Astrocyte (in vitro differentiated cells and primary cell): ENCODE data around the gene COG3. TPM values are rescaled to one million over a fixed set of nuclear protein-coding genes. Genes with fewer than 3 reads are reported as not detected.

ENCODE experiments used
- DNase-seq: peaks from one replicate; pipeline ENCODE4 v3.0.0-alpha.2; 2010; ENCODE audit warnings: low read depth
- FAIRE-seq: peaks from 2 replicates; lab custom pipeline; 2011; peaks lifted over from hg19 to GRCh38; lab: Jason Lieb, UNC
- H2AFZ ChIP-seq: 2 replicates; pipeline ENCODE4 v1.6.0; 2012; ENCODE audit warnings: low read depth, low read length, inconsistent platforms
- H3K27ac ChIP-seq: 2 replicates; pipeline ENCODE4 v1.5.1; 2011; ENCODE audit warnings: low read depth, low read length, inconsistent platforms
- H3K27me3 ChIP-seq: 2 replicates; pipeline ENCODE4 v1.6.0; 2011; ENCODE audit warnings: low read length, inconsistent platforms; ENCODE audit not compliant: insufficient read depth
- H3K36me3 ChIP-seq: 2 replicates; pipeline ENCODE4 v1.5.1; 2011; ENCODE audit warnings: low read length, inconsistent platforms; ENCODE audit not compliant: insufficient read depth
- H3K4me1 ChIP-seq: 2 replicates; pipeline ENCODE4 v1.5.1; 2011; ENCODE audit warnings: low read length, inconsistent platforms; ENCODE audit not compliant: insufficient read depth
- H3K4me2 ChIP-seq: 2 replicates; pipeline ENCODE4 v1.6.0; 2012; ENCODE audit warnings: low read length, inconsistent platforms
- H3K4me3 ChIP-seq: 2 replicates; pipeline ENCODE4 v1.5.1; 2011; ENCODE audit warnings: low read depth, mild to moderate bottlenecking, low read length, inconsistent platforms; ENCODE audit not compliant: insufficient read depth
- H3K79me2 ChIP-seq: 2 replicates; pipeline ENCODE4 v1.6.0; 2012; ENCODE audit warnings: mild to moderate bottlenecking, low read length, inconsistent platforms; ENCODE audit not compliant: insufficient read depth
- H3K9ac ChIP-seq: 2 replicates; pipeline ENCODE4 v1.6.0; 2012; ENCODE audit warnings: mild to moderate bottlenecking, low read length, inconsistent platforms
- H3K9me3 ChIP-seq: 2 replicates; pipeline ENCODE4 v1.5.1; 2012; ENCODE audit warnings: low read depth, mild to moderate bottlenecking, low read length, inconsistent platforms; ENCODE audit not compliant: insufficient read depth
- H4K20me1 ChIP-seq: 2 replicates; pipeline ENCODE4 v1.6.0; 2012; ENCODE audit warnings: low read length, inconsistent platforms; ENCODE audit not compliant: insufficient read depth
- H3K27ac Mint-ChIP-seq: one replicate; pipeline ENCODE4 v1.8.0; 2021; ENCODE audit warnings: mild to moderate bottlenecking, mixed read lengths; ENCODE audit not compliant: unreplicated experiment
- H3K27me3 Mint-ChIP-seq: one replicate; pipeline ENCODE4 v1.8.0; 2021; ENCODE audit warnings: low read depth, mixed read lengths; ENCODE audit not compliant: unreplicated experiment
- H3K36me3 Mint-ChIP-seq: one replicate; pipeline ENCODE4 v1.8.0; 2021; ENCODE audit warnings: low read depth, mixed read lengths; ENCODE audit not compliant: unreplicated experiment
- H3K4me1 Mint-ChIP-seq: one replicate; pipeline ENCODE4 v1.8.0; 2021; ENCODE audit warnings: low read depth, mixed read lengths; ENCODE audit not compliant: unreplicated experiment
- H3K4me3 Mint-ChIP-seq: one replicate; pipeline ENCODE4 v1.8.0; 2021; ENCODE audit warnings: mild to moderate bottlenecking, moderate library complexity, mixed read lengths; ENCODE audit not compliant: unreplicated experiment
- H3K9me3 Mint-ChIP-seq: one replicate; pipeline ENCODE4 v1.8.0; 2021; ENCODE audit warnings: mild to moderate bottlenecking, mixed read lengths; ENCODE audit not compliant: unreplicated experiment
- CTCF ChIP-seq: IDR thresholded peaks from 2 replicates; pipeline ENCODE4 v1.5.1; 2011; ENCODE audit warnings: low read depth, mild to moderate bottlenecking, inconsistent platforms, low read length, moderate library complexity; ENCODE audit not compliant: insufficient read depth
- EZH2 ChIP-seq: IDR thresholded peaks from 2 replicates; pipeline ENCODE4 v1.6.1; 2012; ENCODE audit warnings: mild to moderate bottlenecking, low read length, inconsistent platforms; ENCODE audit not compliant: insufficient read depth
- total RNA-seq: library from RNA; stranded (reverse); gene quantifications from 2 replicates; pipeline ENCODE4 v1.2.1, GENCODE V29; 2021

The COG3 gene
- total RNA-seq, 1 donor from 2014 or later: 24.9 TPM

GRCh38 chr13:45522571-45522970 is 57.8 kb downstream of the COG3 start:
- Histone ChIP-seq H3K79me2 (peaks cover 7% of the 10 kb centered on the region), H3K4me3 (no peak overlapping the region), H3K36me3 (peaks cover 30% of the 10 kb centered on the region), H3K4me2 (no peak overlapping the region), H2AFZ (no peak overlapping the region), H3K9ac (no peak overlapping the region), H3K4me1 (no peaks in the 10 kb centered on the region), H3K9me3 (no peaks in the 10 kb centered on the region), H3K27ac (no peak overlapping the region), H3K27me3 (no peaks in the 10 kb centered on the region), H4K20me1 (peaks cover 36% of the 10 kb centered on the region)
- no peak overlapping the region for H3K27ac Mint-ChIP-seq
- no peak for DNase-seq
- H3K4me3 Mint-ChIP-seq: no peak overlapping the region
- no peaks in the 10 kb centered on the region for H3K27me3 Mint-ChIP-seq
- H3K9me3 Mint-ChIP-seq: no peaks in the 10 kb centered on the region
- peak; percentile 47 for FAIRE-seq
- peaks cover 24% of the 10 kb centered on the region for H3K4me1 Mint-ChIP-seq
- TF ChIP-seq CTCF (no peak), EZH2 (no peak)
- peaks cover 13% of the 10 kb centered on the region for H3K36me3 Mint-ChIP-seq

GRCh38 chr13:45527699-45528462 is 63.1 kb downstream of the COG3 start:
- Histone ChIP-seq H3K9me3 (no peaks in the 10 kb centered on the region), H3K36me3 (peaks cover 27% of the 10 kb centered on the region), H3K4me3 (no peak overlapping the region), H2AFZ (no peak overlapping the region), H3K9ac (no peak overlapping the region), H3K27me3 (no peaks in the 10 kb centered on the region), H3K4me2 (peak overlapping the region; percentile 19), H3K79me2 (peaks cover 3% of the 10 kb centered on the region), H3K4me1 (no peaks in the 10 kb centered on the region), H3K27ac (peak overlapping the region; percentile 46), H4K20me1 (peaks cover 9% of the 10 kb centered on the region)
- Mint-ChIP-seq H3K4me3 (no peak overlapping the region), H3K27ac (no peak overlapping the region), H3K9me3 (no peaks in the 10 kb centered on the region), H3K27me3 (no peaks in the 10 kb centered on the region), H3K36me3 (peaks cover 16% of the 10 kb centered on the region), H3K4me1 (peaks cover 2% of the 10 kb centered on the region)
- DNase-seq (no peak), FAIRE-seq (no peak)
- no peak for TF ChIP-seq EZH2
- TF ChIP-seq CTCF: no peak

GRCh38 chr13:45529758-45530157 is 65.0 kb downstream of the COG3 start:
- Mint-ChIP-seq H3K27me3 (no peaks in the 10 kb centered on the region), H3K4me3 (no peak overlapping the region), H3K36me3 (peaks cover 13% of the 10 kb centered on the region), H3K27ac (no peak overlapping the region), H3K4me1 (no peaks in the 10 kb centered on the region), H3K9me3 (no peaks in the 10 kb centered on the region)
- Histone ChIP-seq H3K4me1 (no peaks in the 10 kb centered on the region), H3K79me2 (no peaks in the 10 kb centered on the region), H3K4me3 (no peak overlapping the region), H3K9ac (no peak overlapping the region), H3K36me3 (peaks cover 40% of the 10 kb centered on the region), H2AFZ (no peak overlapping the region), H4K20me1 (peaks cover 14% of the 10 kb centered on the region), H3K9me3 (no peaks in the 10 kb centered on the region), H3K4me2 (no peak overlapping the region), H3K27me3 (no peaks in the 10 kb centered on the region), H3K27ac (no peak overlapping the region)
- TF ChIP-seq CTCF (no peak), EZH2 (no peak)
- DNase-seq: no peak
- no peak for FAIRE-seq
